Ishikawa (cell line): ENCODE data around the gene ZNF670.
A peak's percentile ranks its signal among the peaks of the same experiment; 100 is the strongest.

Experiments
- CEBPB ChIP-seq: IDR thresholded peaks from 2 replicates; pipeline ENCODE4 v1.6.1; 2012
- CREB1 ChIP-seq: IDR thresholded peaks from 2 replicates; pipeline ENCODE4 v1.6.1; 2012; ENCODE audit warnings: low read depth
- EGR1 ChIP-seq: IDR thresholded peaks from 2 replicates; pipeline ENCODE4 v1.6.1; 2012
- EP300 ChIP-seq: IDR thresholded peaks from 2 replicates; pipeline ENCODE4 v1.6.1; 2012; ENCODE audit warnings: borderline replicate concordance
- FOXM1 ChIP-seq: IDR thresholded peaks from 2 replicates; pipeline ENCODE4 v1.6.1; 2012; ENCODE audit warnings: low read depth, borderline replicate concordance
- MAX ChIP-seq: IDR thresholded peaks from 2 replicates; pipeline ENCODE4 v1.6.1; 2012
- NFIC ChIP-seq: IDR thresholded peaks from 2 replicates; pipeline ENCODE4 v1.6.1; 2012
- RAD21 ChIP-seq: IDR thresholded peaks from 2 replicates; pipeline ENCODE4 v1.6.1; 2012; ENCODE audit warnings: low read depth
- REST ChIP-seq: IDR thresholded peaks from 2 replicates; pipeline ENCODE4 v1.6.1; 2012; ENCODE audit warnings: low read depth, mild to moderate bottlenecking
- TAF1 ChIP-seq: IDR thresholded peaks from 2 replicates; pipeline ENCODE4 v1.6.1; 2012; ENCODE audit warnings: low read depth, mild to moderate bottlenecking
- TCF12 ChIP-seq: IDR thresholded peaks from 2 replicates; pipeline ENCODE4 v1.6.1; 2012; ENCODE audit warnings: low read depth
- TEAD4 ChIP-seq: IDR thresholded peaks from 2 replicates; pipeline ENCODE4 v1.6.1; 2012
- USF1 ChIP-seq: IDR thresholded peaks from 2 replicates; pipeline ENCODE4 v1.6.1; 2012
- YY1 ChIP-seq: IDR thresholded peaks from 2 replicates; pipeline ENCODE4 v1.6.1; 2012; ENCODE audit warnings: low read depth
- ZBTB7A ChIP-seq: IDR thresholded peaks from 2 replicates; pipeline ENCODE4 v1.6.1; 2012; ENCODE audit warnings: low read depth

Gene ZNF670

GRCh38 chr1:247112479-247112781, 33.8 kb upstream of the ZNF670 start:
- TF ChIP-seq TAF1 (no peak), REST (0 out of 2 replicates have a peak, but pooled peaks have one; percentile 26), YY1 (no peak), NFIC (peak; percentile 78), RAD21 (no peak), EGR1 (no peak), MAX (no peak), USF1 (no peak), TCF12 (0 out of 2 replicates have a peak, but pooled peaks have one; percentile 11), CEBPB (no peak), ZBTB7A (no peak)

- TF ChIP-seq CREB1 (no peak), USF1 (0 out of 2 replicates have a peak, but pooled peaks have one; percentile 5), FOXM1 (no peak), TCF12 (peak; percentile 48), NFIC (peak; percentile 11; the same call in 1 of the 2 replicates), TAF1 (peak; percentile 61), EP300 (no peak; the same call in 1 of the 2 replicates), YY1 (peak; percentile 50; the same call in 1 of the 2 replicates), ZBTB7A (peak; percentile 66; the same call in 1 of the 2 replicates), MAX (peak; percentile 80)
These were observed 33.3 kb upstream of the ZNF670 start for GRCh38 chr1:247111700-247112478.

- TF ChIP-seq REST = no peak
- no peak for TF ChIP-seq TAF1
- TF ChIP-seq ZBTB7A = 0 out of 2 replicates have a peak, but pooled peaks have one; percentile 8
- no peak for TF ChIP-seq YY1
- TF ChIP-seq TEAD4 = no peak
- no peak for TF ChIP-seq EP300
These were observed 32.7 kb upstream of the ZNF670 start for GRCh38 chr1:247111259-247111699.

- TF ChIP-seq CREB1 = no peak
- TF ChIP-seq TEAD4 = no peak
- no peak for TF ChIP-seq EP300
- no peak for TF ChIP-seq RAD21
- no peak for TF ChIP-seq USF1
- no peak for TF ChIP-seq YY1
- TF ChIP-seq TAF1 = no peak
- no peak for TF ChIP-seq MAX
- TF ChIP-seq REST = no peak
- TF ChIP-seq ZBTB7A = no peak
These were observed 32.1 kb upstream of the ZNF670 start for GRCh38 chr1:247110627-247111258.
